Measurements from ENCODE around the gene TRAPPC4.
"Not testable (repeated sequence)": the region's sequence is repeated elsewhere in the genome, so short reads cannot be mapped to it uniquely, and the experiment has no call there.

TRAPPC4 gene

DNA sequence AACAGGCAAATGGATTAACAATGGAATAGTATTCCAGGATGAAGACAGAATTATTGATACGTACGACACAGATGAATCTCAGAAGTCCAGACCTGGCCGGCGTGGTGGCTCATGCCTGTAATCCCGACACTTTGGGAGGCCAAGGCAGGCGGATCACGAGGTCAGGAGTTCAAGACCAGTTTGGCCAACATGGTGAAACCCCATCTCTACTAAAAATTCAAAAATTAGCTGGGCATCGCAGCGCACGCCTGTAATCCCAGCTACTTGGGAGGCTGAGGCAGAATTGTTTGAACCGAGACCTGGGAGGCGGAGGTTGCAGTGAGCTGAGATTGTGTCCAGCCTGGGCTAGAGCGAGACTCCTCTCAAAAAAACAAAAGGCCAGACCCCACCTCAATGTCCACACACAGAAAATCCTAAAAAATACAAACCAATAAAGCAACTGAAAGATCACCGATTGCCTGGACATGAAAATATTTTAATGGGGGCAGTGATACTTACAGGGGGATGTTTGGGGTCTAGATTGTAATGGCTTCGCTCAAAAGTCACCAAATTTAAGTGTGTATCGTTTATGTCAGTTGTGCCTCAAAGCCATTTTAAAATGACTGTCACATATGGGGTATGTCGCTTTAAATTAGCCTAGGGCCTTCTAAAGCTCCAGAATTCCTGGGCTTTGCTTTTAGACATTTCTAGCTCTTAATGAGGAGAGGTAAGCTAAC lies 4.2 kb upstream of the TRAPPC4 start:
- DNase-seq: no peak

- DNase-seq: no peak
Observed at GRCh38 chr11:119015054-119015611, 3.4 kb upstream of the TRAPPC4 start.

DNA sequence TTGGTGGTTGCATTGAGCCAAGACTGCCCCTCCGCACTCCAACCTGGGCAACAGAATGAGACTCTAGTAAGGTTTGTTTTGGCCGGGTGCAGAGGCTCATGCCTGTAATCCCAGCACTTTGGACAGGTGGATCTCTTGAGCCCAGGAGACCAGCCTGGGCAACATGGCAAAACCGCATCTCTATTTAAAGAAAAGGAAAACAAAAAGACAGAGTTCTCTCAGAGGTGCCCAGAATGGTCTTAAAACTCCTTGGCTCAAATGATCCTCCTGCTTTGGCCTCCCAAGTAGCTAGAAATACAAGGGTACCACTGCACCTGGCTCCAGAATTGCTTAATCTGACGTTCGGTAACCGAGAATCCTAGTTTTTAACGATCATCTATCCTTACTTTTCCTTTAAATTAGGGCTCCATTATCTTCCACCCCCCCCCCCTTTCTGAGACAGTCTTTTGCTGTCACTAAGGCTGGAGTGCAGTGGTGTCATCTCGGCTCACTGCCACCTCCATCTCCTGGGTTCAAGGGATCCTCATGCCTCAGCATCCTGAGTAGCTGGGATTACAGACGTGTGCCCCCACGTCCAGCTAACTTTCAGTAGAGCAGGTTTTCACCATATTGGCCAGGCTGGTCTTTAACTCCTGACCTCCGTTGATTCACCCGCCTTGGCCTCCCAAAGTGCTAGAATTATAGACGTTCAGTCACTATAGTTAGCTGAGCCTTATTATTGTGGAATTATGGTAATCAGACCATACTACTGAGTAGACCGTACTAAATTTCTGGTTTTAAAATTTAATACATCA lies 2.2 kb upstream of the TRAPPC4 start:
- no peak for DNase-seq

DNA sequence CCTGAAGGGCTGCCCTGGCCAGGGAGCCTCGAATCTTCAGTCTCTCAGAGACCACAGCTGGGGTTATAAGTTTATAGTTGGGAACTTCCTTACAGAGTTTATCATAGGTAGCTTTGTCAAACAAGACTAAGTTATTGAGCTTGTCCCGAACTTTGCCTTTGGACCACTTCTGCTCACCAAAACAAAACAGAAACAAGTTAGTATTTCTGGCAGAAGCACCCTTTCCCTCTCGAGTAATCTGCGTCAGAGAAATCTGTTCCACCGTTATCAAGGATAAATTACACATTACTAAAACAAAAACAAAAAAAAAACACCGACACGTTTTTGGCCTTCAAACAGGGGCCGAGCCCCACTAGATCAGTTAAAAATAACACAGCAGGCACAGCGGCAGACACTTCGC lies 1.2 kb upstream of the TRAPPC4 start:
- not testable (repeated sequence) for DNase-seq

DNA sequence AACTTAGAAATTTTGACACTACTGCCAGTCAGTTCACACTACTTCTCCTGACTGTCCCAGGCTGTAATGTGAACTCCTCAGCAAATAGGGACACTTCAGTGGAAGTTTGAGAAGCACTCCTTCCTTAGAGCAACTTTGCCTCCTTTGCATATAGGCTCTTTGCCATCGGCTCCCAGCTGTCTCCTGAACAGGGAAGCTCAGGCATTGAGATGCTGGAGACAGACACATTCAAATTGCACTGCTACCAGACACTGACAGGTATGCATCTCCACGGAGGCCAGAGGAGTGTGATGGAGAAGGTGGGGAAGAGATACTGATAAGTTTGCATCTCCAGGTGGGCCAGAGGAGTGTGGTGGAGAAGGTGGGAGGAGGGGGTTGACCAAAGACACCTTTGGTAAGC lies 1.4 kb downstream of the TRAPPC4 start:
- no peak for DNase-seq

- DNase-seq: no peak
Observed at GRCh38 chr11:119021631-119022030, 3.1 kb downstream of the TRAPPC4 start.

- DNase-seq: no peak
Observed at GRCh38 chr11:119023741-119024140, 5.2 kb downstream of the TRAPPC4 start.

- no peak for DNase-seq
Observed at GRCh38 chr11:119024430-119025098, 6.0 kb downstream of the TRAPPC4 start.

DNA sequence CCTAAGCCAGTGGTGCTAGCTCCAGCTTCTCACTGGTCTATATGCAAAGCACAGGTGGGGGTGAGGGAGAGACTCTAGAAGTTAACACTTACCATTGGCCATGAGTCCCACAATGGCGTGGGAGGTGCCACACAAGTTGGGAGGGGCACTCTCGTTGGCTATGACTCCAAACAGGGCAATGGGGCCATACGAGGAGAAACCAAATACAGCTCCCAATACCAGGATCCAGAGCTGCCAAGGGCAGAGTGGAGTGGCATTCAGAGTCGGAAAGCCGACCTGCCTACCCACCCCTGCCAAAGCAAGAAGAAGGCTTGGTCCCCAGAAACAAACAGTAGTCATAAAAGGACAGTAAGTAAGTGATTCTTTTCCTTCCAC lies 6.5 kb downstream of the TRAPPC4 start:
- DNase-seq: no peak

DNA sequence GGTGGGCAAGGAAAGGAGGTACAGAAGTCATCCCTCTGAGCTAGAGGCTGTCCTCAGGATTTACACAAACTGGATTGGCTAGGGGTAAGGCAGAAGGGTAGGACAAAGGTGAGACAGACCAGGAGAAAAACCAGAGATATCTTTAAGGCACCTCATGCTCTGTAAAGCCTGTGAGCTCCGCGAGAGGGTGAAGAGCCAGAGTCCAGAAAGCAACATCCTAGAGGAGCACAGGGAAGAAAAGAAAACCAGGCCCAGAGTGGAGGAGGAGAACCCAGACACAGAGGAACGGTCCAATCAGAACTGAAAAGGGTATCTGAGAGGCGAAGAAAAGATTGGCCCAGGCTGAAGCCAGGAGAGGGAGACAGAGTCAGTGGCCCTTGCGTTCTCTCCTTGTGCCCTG lies 7.0 kb downstream of the TRAPPC4 start:
- no peak for DNase-seq

DNA sequence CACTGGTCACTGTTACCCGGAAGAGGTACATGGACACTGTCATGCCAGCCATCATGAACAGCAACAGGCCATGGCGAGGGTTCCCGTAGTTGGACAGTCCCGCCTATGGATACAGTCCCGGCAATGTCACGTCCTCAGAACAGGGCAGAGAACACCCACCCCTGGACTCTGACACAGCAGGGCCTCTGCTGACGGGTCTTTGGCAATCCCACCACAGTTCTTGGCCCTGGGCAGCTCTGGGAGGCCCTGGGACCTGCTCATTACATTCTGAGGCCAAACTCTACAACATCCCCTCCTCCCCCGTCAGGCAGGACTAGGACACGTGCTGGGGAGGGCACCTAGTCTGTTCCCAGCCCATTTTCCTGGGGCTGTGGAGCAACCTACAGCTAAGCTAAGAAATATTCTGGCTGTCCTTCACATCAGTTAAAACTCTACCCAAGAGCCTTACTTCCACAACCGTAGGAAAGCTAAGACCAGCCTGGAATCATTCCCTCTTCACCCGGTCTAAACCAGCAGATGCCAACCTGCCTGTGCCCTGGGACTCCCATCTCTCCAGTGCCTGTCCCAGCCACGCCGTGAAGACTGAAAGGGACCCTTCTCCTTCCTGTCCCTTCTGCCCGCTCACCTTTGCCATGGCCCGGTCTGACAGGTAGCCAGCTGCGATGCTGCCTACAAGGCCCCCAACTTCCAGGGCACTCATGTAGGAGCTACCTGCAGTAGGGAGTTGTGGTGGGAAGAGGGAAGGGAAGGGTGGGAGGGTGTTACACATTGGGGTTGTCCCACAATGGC lies 7.6 kb downstream of the TRAPPC4 start:
- DNase-seq: no peak

GRCh38 chr11:119026970-119027369 lies 8.4 kb downstream of the TRAPPC4 start:
- no peak for DNase-seq

- DNase-seq: no peak
Observed at GRCh38 chr11:119027561-119028345, 9.2 kb downstream of the TRAPPC4 start.

DNA sequence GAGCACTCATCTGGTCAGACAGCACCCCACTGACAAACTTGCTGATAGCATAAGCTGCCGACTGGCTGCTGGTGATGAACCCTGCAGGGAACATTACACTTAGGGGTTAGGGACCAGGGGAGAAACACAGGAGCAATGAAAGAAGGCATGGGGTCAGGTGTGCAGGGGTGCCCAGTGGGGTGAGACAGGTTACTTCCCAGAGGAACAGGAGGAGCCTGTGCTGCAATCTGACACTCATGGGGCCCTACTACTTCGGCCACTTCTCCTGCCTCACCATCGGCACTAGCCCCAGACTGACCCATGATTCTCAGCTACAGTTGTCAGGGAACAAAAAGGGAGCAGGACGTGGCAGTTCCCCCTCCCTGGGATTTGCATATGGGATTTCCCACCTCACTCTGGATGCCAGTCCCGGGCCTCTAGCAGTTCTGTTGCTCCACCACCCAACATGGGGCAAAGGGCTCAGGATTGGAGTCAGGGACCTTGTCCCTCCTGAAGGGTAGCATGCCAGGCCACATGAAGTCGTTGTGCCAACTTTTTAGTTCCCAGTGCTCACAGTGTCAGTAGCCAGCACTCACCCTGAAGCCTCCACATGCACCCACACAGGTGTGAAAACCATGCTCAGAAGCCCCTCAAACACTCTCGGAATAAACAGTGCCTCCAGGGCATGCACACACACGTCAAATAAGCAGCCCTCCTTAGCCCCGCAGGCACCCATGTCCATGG lies 9.9 kb downstream of the TRAPPC4 start:
- DNase-seq: no peak

- DNase-seq: no peak
Observed at GRCh38 chr11:119029069-119029339, 10.4 kb downstream of the TRAPPC4 start.

- no peak for DNase-seq
Observed at GRCh38 chr11:119029340-119030028, 10.9 kb downstream of the TRAPPC4 start.

DNA sequence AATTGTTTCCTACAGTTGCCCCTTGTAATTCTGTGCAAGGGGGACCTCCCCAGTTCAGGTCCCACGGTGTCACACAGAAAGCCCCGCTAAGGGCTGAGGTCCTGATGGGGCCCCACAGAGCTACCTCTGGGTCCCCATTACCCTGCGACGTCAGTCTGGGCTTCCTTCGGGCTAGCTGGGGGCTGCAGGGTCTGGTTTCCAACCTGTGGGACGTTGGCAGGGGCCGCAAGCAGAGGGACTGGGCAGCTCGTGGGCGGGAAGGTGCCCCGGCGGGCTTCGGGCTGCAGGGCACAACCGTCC lies 11.4 kb downstream of the TRAPPC4 start:
- no peak for DNase-seq

GRCh38 chr11:119030329-119031047 lies 11.9 kb downstream of the TRAPPC4 start, which contains the start of gene SLC37A4:
SLC37A4 (minus strand) TSS chr11:119030877.
- DNase-seq: peak; percentile 98

GRCh38 chr11:119031912-119032280 lies 13.3 kb downstream of the TRAPPC4 start:
- DNase-seq: no peak

- DNase-seq: not testable (repeated sequence)
Observed at GRCh38 chr11:119033421-119033820, 14.9 kb downstream of the TRAPPC4 start.
